NCI-H446 treated with DMSO at 0.1 percent for 48 hours (cell line): Measurements from ENCODE around the gene EEF1G.

Source experiments
- DNase-seq: peaks from one replicate; lab custom pipeline; 2025; lab: John Stamatoyannopoulos, UW

EEF1G gene

GRCh38 chr11:62539238-62539925, 34.3 kb downstream of the EEF1G start:
- DNase-seq, result peak; percentile 16

GRCh38 chr11:62538470-62539237, 35.0 kb downstream of the EEF1G start:
- DNase-seq, result no peak

DNA sequence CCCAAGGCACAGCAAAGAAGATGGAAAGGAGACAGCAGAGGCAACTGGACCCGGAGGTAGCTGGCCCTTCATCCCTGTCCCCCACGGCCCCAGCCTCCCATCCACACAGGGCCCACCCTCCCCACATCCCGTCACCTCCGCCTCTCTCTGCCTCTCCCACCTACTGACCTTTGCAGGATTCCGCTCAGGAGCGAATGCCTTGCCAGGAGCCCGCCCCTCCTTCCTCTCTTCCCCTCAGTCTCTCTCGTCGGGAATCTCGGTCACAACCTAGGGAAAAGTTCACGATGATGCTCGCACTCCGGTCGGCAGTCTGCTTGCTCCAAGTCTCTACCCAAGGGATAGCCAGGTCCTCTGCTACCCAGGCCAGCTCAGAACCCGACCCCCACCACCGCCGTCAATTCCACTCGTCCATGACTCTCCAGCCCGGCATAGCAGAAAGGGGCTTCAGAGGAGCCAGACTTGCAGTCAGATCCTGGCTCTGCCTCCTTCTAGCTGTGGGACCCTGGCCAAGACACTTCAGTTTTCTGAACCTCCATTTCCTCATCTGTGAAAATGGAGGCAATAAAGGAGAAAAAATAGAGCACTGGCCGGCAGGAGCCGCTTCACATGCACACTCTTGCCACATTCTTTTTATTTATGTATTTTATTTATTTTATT, 37.3 kb downstream of the EEF1G start:
- DNase-seq, result no peak

DNA sequence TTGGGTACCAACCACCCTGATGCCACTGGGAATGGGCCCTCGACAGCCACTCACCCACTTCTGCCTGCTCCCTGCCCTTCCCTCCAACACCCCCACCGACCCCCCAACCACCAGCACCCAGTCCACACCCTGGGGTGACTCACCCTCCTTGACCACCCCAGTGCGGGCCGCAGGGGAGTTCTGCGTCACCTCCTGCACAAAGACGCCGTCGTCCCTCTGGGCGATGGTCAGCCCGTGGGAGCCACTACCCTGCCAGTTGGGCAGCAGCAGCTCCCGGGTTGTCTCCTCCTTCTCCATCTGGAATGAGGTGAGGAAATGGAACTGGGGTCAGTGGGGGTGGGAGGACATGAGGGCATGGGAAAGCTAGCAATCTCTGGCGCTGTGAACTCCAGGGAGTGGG, 37.9 kb downstream of the EEF1G start:
- no peak for DNase-seq

DNA sequence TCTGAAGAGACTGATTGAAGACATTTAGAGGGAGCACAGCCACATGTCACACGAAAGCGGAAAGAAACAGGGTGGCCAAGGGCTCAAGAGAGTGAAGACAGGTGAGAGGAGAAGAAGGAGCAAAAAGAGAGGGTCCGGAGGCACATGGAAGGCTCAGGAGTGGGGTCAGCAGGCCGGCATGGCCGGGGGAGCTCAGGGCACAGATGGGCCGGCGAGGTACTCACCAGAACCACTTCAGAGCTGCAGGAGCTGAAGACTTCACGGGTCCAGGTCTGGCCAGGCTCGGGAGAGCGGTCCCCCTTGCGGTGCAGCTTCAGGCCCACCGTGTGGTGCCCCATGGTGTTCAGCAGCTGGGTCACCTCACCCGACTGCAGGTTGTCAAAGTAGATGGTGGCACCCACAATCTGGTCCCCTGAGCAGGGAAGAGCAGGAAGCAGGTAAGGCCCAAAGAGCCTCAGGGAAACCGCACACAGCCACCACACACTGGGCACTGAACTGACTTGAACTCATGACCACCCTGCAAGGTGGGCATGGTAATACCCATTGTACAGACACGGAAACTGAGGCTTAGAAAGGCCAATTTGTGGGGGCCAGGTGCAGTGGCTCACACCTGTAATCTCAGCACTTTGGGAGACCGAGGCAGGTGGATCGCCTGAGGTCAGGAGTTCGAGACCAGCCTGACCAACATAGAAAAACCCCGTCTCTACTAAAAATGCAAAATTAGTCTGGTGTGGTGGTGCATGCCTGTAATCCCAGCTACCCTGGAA, 38.7 kb downstream of the EEF1G start:
- DNase-seq, result no peak

DNA sequence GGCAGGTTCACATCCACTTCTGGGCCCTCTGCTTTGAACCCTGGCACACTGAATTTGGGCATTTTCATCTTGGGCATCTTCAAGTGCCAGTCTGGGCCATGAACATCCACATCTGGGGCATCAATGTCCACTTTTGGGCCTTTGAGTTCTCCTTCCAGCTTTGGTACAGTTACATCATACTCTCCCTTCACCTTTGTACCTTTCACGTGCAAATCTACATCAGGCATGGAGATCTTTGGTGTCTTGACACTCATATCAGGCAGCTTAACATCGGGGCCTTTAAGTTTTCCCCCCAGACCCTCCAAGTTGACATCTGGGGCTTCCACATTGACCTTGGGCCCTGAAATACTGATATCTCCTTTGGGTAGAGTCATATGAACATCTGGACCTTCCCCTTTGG, 41.6 kb downstream of the EEF1G start:
- no peak for DNase-seq

- no peak for DNase-seq
Observed at GRCh38 chr11:62516736-62517371, 56.8 kb downstream of the EEF1G start.

GRCh38 chr11:62514151-62514550, 59.5 kb downstream of the EEF1G start:
- no peak for DNase-seq

GRCh38 chr11:62513626-62514025, 60.1 kb downstream of the EEF1G start:
- no peak for DNase-seq

DNA sequence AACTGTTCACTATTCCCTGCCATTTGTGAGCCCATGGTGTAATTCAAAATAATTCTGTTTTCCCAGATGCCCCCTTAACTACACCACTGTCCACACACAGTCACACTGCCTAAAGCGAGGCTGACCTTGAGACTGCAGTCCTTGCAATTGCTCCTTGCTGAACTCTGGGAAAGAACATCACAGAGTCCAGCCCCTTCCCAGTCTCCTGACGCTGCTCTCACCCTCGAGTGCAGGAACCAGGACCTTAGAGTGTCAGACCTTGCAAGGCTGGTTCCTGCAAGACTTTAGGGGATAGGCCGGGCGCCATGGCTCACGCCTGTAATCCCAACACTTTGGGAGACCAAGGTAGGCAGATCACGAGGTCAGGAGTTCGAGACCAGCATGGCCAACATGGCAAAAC, 60.7 kb downstream of the EEF1G start:
- no peak for DNase-seq
